ENCODE data around the gene MAP6.
A peak's percentile ranks its signal among the peaks of the same experiment; 100 is the strongest.

DNA sequence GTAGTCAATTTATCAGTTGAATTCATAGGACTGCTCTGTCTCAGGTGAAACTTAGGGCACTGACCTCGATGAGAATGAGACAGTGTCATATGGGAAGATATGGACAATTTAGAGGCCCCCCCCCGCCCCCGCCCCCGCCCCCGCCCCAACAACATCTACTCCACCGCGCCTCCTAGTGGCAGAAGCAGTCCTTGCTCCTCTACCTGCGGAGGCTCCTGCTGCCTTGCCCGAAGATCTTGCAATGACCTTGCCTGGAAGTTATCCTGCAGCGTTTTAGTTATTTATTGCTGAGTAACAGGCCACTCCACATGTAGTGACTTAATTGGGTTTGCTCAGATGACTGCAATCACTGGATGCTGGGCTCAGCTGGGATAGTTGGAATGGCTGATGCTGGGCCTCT, 91.6 kb downstream of the MAP6 start:
- TF ChIP-seq, protein P1, sequence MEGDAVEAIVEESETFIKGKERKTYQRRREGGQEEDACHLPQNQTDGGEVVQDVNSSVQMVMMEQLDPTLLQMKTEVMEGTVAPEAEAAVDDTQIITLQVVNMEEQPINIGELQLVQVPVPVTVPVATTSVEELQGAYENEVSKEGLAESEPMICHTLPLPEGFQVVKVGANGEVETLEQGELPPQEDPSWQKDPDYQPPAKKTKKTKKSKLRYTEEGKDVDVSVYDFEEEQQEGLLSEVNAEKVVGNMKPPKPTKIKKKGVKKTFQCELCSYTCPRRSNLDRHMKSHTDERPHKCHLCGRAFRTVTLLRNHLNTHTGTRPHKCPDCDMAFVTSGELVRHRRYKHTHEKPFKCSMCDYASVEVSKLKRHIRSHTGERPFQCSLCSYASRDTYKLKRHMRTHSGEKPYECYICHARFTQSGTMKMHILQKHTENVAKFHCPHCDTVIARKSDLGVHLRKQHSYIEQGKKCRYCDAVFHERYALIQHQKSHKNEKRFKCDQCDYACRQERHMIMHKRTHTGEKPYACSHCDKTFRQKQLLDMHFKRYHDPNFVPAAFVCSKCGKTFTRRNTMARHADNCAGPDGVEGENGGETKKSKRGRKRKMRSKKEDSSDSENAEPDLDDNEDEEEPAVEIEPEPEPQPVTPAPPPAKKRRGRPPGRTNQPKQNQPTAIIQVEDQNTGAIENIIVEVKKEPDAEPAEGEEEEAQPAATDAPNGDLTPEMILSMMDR (conservative IDR thresholded peaks at IDR 0.05; ENCODE audit: low read depth in 2 of 2): peak; percentile 40 to 69
- no peak for TF ChIP-seq STAT1 (IDR thresholded peaks at IDR 0.05; ENCODE audit: unreplicated experiment)
- TF ChIP-seq REST (IDR thresholded peaks at IDR 0.05; ENCODE audit: unreplicated experiment): no peak
- TF ChIP-seq EZH2 (IDR thresholded peaks at IDR 0.05; ENCODE audit: low read depth, unreplicated experiment): no peak
- no peak for TF ChIP-seq POLR2AphosphoS5 (IDR thresholded peaks at IDR 0.05; ENCODE audit: low read depth)
